WTC11 (cell line): ENCODE measurements around the gene AIF1. TPM values are rescaled to one million over a fixed set of nuclear protein-coding genes. Genes with fewer than 3 reads are reported as not detected.

Experiments used
- ATAC-seq: fragments of 200-7000 bp; cut with Tn5 transposase; 2 replicates; pipeline ENCODE4 v1.10.0; 2021; ENCODE audit warnings: mild to moderate bottlenecking, moderate library complexity
- CTCF ChIA-PET: fragments of 300-600 bp; sonication (Branson Sonifier 250); formaldehyde crosslinking; loops from one replicate; lab custom pipeline; 2021; ENCODE audit warnings: antibody characterized with exemption; lab: Charles Lee
- POLR2A ChIA-PET: fragments of 350-600 bp; sonication (Branson Sonifier 250); formaldehyde crosslinking; loops from one replicate; lab custom pipeline; 2021; ENCODE audit warnings: antibody characterized with exemption; lab: Charles Lee
- DNase-seq: peaks from one replicate; pipeline ENCODE4 v3.0.0; 2021; ENCODE audit warnings: low spot score
- H3K27ac Mint-ChIP-seq: 2 replicates; pipeline ENCODE4 v1.8.0; 2021; ENCODE audit warnings: mixed read lengths
- H3K27me3 Mint-ChIP-seq: 2 replicates; pipeline ENCODE4 v1.8.0; 2021; ENCODE audit warnings: low read depth, mild to moderate bottlenecking, moderate library complexity, mixed read lengths
- H3K36me3 Mint-ChIP-seq: 2 replicates; pipeline ENCODE4 v1.8.0; 2021; ENCODE audit warnings: mixed read lengths
- H3K4me1 Mint-ChIP-seq: 2 replicates; pipeline ENCODE4 v1.8.0; 2022; ENCODE audit warnings: mixed read lengths
- H3K4me3 Mint-ChIP-seq: 2 replicates; pipeline ENCODE4 v1.8.0; 2021; ENCODE audit warnings: mild to moderate bottlenecking, moderate library complexity, mixed read lengths
- H3K9me3 Mint-ChIP-seq: 2 replicates; pipeline ENCODE4 v1.8.0; 2021; ENCODE audit warnings: mixed read lengths
- ESRRA ChIP-seq: sonication (generic); formaldehyde crosslinking; IDR thresholded peaks from 2 replicates; pipeline ENCODE4 v1.8.1; 2022; ENCODE audit warnings: mild to moderate bottlenecking, missing genetic modification reagents, borderline replicate concordance
- FOXK1 ChIP-seq: sonication (generic); formaldehyde crosslinking; IDR thresholded peaks from 2 replicates; pipeline ENCODE4 v1.8.0; 2022; ENCODE audit warnings: mild to moderate bottlenecking, moderate library complexity, missing genetic modification reagents
- FOXP1 ChIP-seq: sonication (generic); formaldehyde crosslinking; IDR thresholded peaks from 2 replicates; pipeline ENCODE4 v1.8.0; 2022; ENCODE audit warnings: missing genetic modification reagents, mild to moderate bottlenecking, moderate library complexity, borderline replicate concordance
- MAX ChIP-seq: sonication (generic); formaldehyde crosslinking; IDR thresholded peaks from 2 replicates; pipeline ENCODE4 v1.8.0; 2022; ENCODE audit warnings: mild to moderate bottlenecking, missing genetic modification reagents
- ZNF396 ChIP-seq: fragments of 250-450 bp; sonication (Bioruptor Pico); IDR thresholded peaks from 2 replicates; pipeline ENCODE4 v1.8.0; 2021; ENCODE audit warnings: mild to moderate bottlenecking, moderate library complexity, borderline replicate concordance
- ZNF512 ChIP-seq: sonication (generic); formaldehyde crosslinking; IDR thresholded peaks from 2 replicates; pipeline ENCODE4 v1.8.1; 2022; ENCODE audit warnings: missing genetic modification reagents, borderline replicate concordance
- total RNA-seq: library from RNA; stranded (reverse); gene quantifications from 3 replicates; pipeline ENCODE4 v1.2.3, GENCODE V29; 2021
- TF ChIP-seq, protein P1 (sequence below): sonication (generic); formaldehyde crosslinking; conservative IDR thresholded peaks from 2 replicates; pipeline ENCODE4 v1.8.1; 2022; ENCODE audit warnings: mild to moderate bottlenecking, missing genetic modification reagents
- TF ChIP-seq, protein P2 (sequence below): fragments of 250-450 bp; sonication (Bioruptor Pico); IDR thresholded peaks from 2 replicates; pipeline ENCODE4 v1.9.0; 2021; ENCODE audit warnings: mild to moderate bottlenecking, borderline replicate concordance
- TF ChIP-seq, protein P3 (sequence below): sonication (generic); formaldehyde crosslinking; IDR thresholded peaks from 2 replicates; pipeline ENCODE4 v1.8.0; 2022; ENCODE audit warnings: missing genetic modification reagents
- TF ChIP-seq, protein P4 (sequence below): sonication (generic); formaldehyde crosslinking; IDR thresholded peaks from 2 replicates; pipeline ENCODE4 v1.8.0; 2023; ENCODE audit warnings: missing genetic modification reagents, mild to moderate bottlenecking, borderline replicate concordance
- TF ChIP-seq, protein P5 (sequence below): sonication (generic); formaldehyde crosslinking; IDR thresholded peaks from 2 replicates; pipeline ENCODE4 v1.8.1; 2022; ENCODE audit warnings: mild to moderate bottlenecking, missing genetic modification reagents, moderate library complexity, borderline replicate concordance

AIF1 gene
- total RNA-seq, 1 experiment from 2014 or later: 5.4 TPM

- Mint-ChIP-seq H3K27me3 (no peaks in the 10 kb centered on the region; the same call in 1 of the 2 replicates), H3K4me3 (no peak overlapping the region), H3K4me1 (no peaks in the 10 kb centered on the region), H3K9me3 (no peaks in the 10 kb centered on the region), H3K36me3 (peaks cover 92% of the 10 kb centered on the region), H3K27ac (peak overlapping the region; percentile 82)
- ChIA-PET POLR2A (interaction anchor here (0.6 kb wide), 1 partner anchor 19 kb away, joined by 4 read pairs; no protein-coding TSS in a partner anchor), CTCF (no interaction called here)
- DNase-seq (no peak), ATAC-seq (no peak)
- TF ChIP-seq, protein P1, sequence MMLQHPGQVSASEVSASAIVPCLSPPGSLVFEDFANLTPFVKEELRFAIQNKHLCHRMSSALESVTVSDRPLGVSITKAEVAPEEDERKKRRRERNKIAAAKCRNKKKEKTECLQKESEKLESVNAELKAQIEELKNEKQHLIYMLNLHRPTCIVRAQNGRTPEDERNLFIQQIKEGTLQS (CRISPR knock-in tag): no peak
- TF ChIP-seq MAX (CRISPR knock-in tag) (no peak), FOXK1 (CRISPR knock-in tag) (0 out of 2 replicates have a peak, but pooled peaks have one; percentile 32), ZNF396 (CRISPR knock-in tag) (no peak), ESRRA (CRISPR knock-in tag) (no peak), ZNF512 (CRISPR knock-in tag) (no peak), FOXP1 (peak; percentile 38; the same call in 1 of the 2 replicates)
- TF ChIP-seq, protein P2, sequence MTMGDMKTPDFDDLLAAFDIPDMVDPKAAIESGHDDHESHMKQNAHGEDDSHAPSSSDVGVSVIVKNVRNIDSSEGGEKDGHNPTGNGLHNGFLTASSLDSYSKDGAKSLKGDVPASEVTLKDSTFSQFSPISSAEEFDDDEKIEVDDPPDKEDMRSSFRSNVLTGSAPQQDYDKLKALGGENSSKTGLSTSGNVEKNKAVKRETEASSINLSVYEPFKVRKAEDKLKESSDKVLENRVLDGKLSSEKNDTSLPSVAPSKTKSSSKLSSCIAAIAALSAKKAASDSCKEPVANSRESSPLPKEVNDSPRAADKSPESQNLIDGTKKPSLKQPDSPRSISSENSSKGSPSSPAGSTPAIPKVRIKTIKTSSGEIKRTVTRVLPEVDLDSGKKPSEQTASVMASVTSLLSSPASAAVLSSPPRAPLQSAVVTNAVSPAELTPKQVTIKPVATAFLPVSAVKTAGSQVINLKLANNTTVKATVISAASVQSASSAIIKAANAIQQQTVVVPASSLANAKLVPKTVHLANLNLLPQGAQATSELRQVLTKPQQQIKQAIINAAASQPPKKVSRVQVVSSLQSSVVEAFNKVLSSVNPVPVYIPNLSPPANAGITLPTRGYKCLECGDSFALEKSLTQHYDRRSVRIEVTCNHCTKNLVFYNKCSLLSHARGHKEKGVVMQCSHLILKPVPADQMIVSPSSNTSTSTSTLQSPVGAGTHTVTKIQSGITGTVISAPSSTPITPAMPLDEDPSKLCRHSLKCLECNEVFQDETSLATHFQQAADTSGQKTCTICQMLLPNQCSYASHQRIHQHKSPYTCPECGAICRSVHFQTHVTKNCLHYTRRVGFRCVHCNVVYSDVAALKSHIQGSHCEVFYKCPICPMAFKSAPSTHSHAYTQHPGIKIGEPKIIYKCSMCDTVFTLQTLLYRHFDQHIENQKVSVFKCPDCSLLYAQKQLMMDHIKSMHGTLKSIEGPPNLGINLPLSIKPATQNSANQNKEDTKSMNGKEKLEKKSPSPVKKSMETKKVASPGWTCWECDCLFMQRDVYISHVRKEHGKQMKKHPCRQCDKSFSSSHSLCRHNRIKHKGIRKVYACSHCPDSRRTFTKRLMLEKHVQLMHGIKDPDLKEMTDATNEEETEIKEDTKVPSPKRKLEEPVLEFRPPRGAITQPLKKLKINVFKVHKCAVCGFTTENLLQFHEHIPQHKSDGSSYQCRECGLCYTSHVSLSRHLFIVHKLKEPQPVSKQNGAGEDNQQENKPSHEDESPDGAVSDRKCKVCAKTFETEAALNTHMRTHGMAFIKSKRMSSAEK (CRISPR knock-in tag): no peak
- TF ChIP-seq, protein P3, sequence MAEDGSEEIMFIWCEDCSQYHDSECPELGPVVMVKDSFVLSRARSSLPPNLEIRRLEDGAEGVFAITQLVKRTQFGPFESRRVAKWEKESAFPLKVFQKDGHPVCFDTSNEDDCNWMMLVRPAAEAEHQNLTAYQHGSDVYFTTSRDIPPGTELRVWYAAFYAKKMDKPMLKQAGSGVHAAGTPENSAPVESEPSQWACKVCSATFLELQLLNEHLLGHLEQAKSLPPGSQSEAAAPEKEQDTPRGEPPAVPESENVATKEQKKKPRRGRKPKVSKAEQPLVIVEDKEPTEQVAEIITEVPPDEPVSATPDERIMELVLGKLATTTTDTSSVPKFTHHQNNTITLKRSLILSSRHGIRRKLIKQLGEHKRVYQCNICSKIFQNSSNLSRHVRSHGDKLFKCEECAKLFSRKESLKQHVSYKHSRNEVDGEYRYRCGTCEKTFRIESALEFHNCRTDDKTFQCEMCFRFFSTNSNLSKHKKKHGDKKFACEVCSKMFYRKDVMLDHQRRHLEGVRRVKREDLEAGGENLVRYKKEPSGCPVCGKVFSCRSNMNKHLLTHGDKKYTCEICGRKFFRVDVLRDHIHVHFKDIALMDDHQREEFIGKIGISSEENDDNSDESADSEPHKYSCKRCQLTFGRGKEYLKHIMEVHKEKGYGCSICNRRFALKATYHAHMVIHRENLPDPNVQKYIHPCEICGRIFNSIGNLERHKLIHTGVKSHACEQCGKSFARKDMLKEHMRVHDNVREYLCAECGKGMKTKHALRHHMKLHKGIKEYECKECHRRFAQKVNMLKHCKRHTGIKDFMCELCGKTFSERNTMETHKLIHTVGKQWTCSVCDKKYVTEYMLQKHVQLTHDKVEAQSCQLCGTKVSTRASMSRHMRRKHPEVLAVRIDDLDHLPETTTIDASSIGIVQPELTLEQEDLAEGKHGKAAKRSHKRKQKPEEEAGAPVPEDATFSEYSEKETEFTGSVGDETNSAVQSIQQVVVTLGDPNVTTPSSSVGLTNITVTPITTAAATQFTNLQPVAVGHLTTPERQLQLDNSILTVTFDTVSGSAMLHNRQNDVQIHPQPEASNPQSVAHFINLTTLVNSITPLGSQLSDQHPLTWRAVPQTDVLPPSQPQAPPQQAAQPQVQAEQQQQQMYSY (CRISPR knock-in tag): no peak
- TF ChIP-seq, protein P4, sequence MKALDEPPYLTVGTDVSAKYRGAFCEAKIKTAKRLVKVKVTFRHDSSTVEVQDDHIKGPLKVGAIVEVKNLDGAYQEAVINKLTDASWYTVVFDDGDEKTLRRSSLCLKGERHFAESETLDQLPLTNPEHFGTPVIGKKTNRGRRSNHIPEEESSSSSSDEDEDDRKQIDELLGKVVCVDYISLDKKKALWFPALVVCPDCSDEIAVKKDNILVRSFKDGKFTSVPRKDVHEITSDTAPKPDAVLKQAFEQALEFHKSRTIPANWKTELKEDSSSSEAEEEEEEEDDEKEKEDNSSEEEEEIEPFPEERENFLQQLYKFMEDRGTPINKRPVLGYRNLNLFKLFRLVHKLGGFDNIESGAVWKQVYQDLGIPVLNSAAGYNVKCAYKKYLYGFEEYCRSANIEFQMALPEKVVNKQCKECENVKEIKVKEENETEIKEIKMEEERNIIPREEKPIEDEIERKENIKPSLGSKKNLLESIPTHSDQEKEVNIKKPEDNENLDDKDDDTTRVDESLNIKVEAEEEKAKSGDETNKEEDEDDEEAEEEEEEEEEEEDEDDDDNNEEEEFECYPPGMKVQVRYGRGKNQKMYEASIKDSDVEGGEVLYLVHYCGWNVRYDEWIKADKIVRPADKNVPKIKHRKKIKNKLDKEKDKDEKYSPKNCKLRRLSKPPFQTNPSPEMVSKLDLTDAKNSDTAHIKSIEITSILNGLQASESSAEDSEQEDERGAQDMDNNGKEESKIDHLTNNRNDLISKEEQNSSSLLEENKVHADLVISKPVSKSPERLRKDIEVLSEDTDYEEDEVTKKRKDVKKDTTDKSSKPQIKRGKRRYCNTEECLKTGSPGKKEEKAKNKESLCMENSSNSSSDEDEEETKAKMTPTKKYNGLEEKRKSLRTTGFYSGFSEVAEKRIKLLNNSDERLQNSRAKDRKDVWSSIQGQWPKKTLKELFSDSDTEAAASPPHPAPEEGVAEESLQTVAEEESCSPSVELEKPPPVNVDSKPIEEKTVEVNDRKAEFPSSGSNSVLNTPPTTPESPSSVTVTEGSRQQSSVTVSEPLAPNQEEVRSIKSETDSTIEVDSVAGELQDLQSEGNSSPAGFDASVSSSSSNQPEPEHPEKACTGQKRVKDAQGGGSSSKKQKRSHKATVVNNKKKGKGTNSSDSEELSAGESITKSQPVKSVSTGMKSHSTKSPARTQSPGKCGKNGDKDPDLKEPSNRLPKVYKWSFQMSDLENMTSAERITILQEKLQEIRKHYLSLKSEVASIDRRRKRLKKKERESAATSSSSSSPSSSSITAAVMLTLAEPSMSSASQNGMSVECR (CRISPR knock-in tag): no peak
- TF ChIP-seq, protein P5, sequence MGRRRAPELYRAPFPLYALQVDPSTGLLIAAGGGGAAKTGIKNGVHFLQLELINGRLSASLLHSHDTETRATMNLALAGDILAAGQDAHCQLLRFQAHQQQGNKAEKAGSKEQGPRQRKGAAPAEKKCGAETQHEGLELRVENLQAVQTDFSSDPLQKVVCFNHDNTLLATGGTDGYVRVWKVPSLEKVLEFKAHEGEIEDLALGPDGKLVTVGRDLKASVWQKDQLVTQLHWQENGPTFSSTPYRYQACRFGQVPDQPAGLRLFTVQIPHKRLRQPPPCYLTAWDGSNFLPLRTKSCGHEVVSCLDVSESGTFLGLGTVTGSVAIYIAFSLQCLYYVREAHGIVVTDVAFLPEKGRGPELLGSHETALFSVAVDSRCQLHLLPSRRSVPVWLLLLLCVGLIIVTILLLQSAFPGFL: no peak
Observed at GRCh38 chr6:31632279-31632946, 17.4 kb downstream of the AIF1 start.
